GM19372 (cell line): ENCODE data around the gene MAPKAPK2.
"Not testable (repeated sequence)": the region's sequence is repeated elsewhere in the genome, so short reads cannot be mapped to it uniquely, and the experiment has no call there.

Experiments used
- ATAC-seq: cut with Tn5 transposase; IDR thresholded peaks from one replicate; pipeline ENCODE4 v1.9.1; 2021; ENCODE audit warnings: mild to moderate bottlenecking, low read depth, moderate library complexity; ENCODE audit not compliant: unreplicated experiment

MAPKAPK2 gene

GRCh38 chr1:206768472-206769303 is 84.0 kb downstream of the MAPKAPK2 start:
- peak; percentile 15 for ATAC-seq

- peak; percentile 72 for ATAC-seq
These were observed 84.6 kb downstream of the MAPKAPK2 start for GRCh38 chr1:206769304-206769731.

GRCh38 chr1:206770531-206771337 is 86.0 kb downstream of the MAPKAPK2 start, which contains the start of gene IL19:
Gene IL19, plus strand, starts transcription at chr1:206770773. Its CDS starts 65,890 bp downstream, at chr1:206836663.
- ATAC-seq, result no peak

GRCh38 chr1:206771338-206771692 is 86.6 kb downstream of the MAPKAPK2 start:
- no peak for ATAC-seq

GRCh38 chr1:206772243-206772937 is 87.7 kb downstream of the MAPKAPK2 start, which contains the start of gene IL10:
Gene IL10, minus strand, starts transcription at chr1:206772494. Its CDS starts 59 bp downstream, at chr1:206772435.
- ATAC-seq, result no peak

GRCh38 chr1:206774093-206774492 is 89.4 kb downstream of the MAPKAPK2 start:
- no peak for ATAC-seq

GRCh38 chr1:206776229-206776628 is 91.5 kb downstream of the MAPKAPK2 start:
- no peak for ATAC-seq

GRCh38 chr1:206778031-206778430 is 93.3 kb downstream of the MAPKAPK2 start:
- no peak for ATAC-seq

GRCh38 chr1:206778911-206779310 is 94.2 kb downstream of the MAPKAPK2 start:
- ATAC-seq, result not testable (repeated sequence)

- ATAC-seq, result no peak
These were observed 94.9 kb downstream of the MAPKAPK2 start for GRCh38 chr1:206779638-206780037.

- ATAC-seq, result no peak
These were observed 97.7 kb downstream of the MAPKAPK2 start for GRCh38 chr1:206782448-206782847.

- ATAC-seq, result no peak
These were observed 98.8 kb downstream of the MAPKAPK2 start for GRCh38 chr1:206783506-206783905.
